H1 (cell line): Measurements from ENCODE around the gene GPATCH2L. TPM values are rescaled to one million over a fixed set of nuclear protein-coding genes. Genes with fewer than 3 reads are reported as not detected.

ENCODE experiments used
- CTCF ChIA-PET: fragments of 300-600 bp; sonication (Branson Sonifier 250); formaldehyde crosslinking; loops from one replicate; lab custom pipeline; 2021; ENCODE audit not compliant: partially characterized antibody; lab: Charles Lee
- POLR2A ChIA-PET: fragments of 300-600 bp; sonication (Branson Sonifier 250); formaldehyde crosslinking; loops from one replicate; lab custom pipeline; 2021; ENCODE audit warnings: inconsistent platforms; ENCODE audit not compliant: partially characterized antibody; lab: Charles Lee
- DNase-seq, 2 experiments: peaks; one replicate each; pipeline versions ENCODE4 v3.0.0 to v3.0.0-alpha.2; 2010 to 2022; ENCODE audit warnings: low spot score in 2 of 2, low read depth in 1 of 2, mixed read lengths in 1 of 2
- FAIRE-seq: peaks from 2 replicates; lab custom pipeline; 2011; peaks lifted over from hg19 to GRCh38; lab: Jason Lieb, UNC
- H2AFZ ChIP-seq: 2 replicates; pipeline ENCODE4 v1.8.1; 2012; ENCODE audit warnings: low read length, inconsistent platforms
- H2AK5ac ChIP-seq: 2 replicates; pipeline ENCODE4 v1.6.1; 2013; ENCODE audit warnings: low read depth, low read length
- H2BK120ac ChIP-seq: replicated peaks from 2 replicates; pipeline ENCODE3; 2013; ENCODE audit warnings: low read depth, low read length, inconsistent platforms
- H2BK12ac ChIP-seq: 2 replicates; pipeline ENCODE4 v1.6.1; 2013; ENCODE audit warnings: low read depth, low read length
- H2BK15ac ChIP-seq: 2 replicates; pipeline ENCODE4 v1.6.1; 2013; ENCODE audit warnings: low read length
- H2BK20ac ChIP-seq: 2 replicates; pipeline ENCODE4 v1.6.1; 2013; ENCODE audit warnings: low read length
- H2BK5ac ChIP-seq: 2 replicates; pipeline ENCODE4 v1.6.1; 2013; ENCODE audit warnings: low read depth, low read length
- H3K14ac ChIP-seq: 2 replicates; pipeline ENCODE4 v1.6.1; 2013; ENCODE audit warnings: inconsistent platforms; ENCODE audit not compliant: insufficient read length
- H3K18ac ChIP-seq: 2 replicates; pipeline ENCODE4 v1.6.1; 2013; ENCODE audit warnings: low read length; ENCODE audit errors: extremely low read depth
- H3K23ac ChIP-seq: 2 replicates; pipeline ENCODE4 v1.6.1; 2013; ENCODE audit warnings: inconsistent platforms; ENCODE audit not compliant: insufficient read length
- H3K23me2 ChIP-seq: 2 replicates; pipeline ENCODE4 v1.6.1; 2013; ENCODE audit warnings: low read depth, low read length
- H3K27ac ChIP-seq: 2 replicates; pipeline ENCODE4 v1.6.1; 2011; ENCODE audit warnings: low read depth, low read length, inconsistent platforms
- H3K27me3 ChIP-seq, 4 experiments: replicated peaks in 1 of 4; 1 replicate in 1 of 4; 2 replicates in 3 of 4; pipeline versions ENCODE4 v1.6.1 to v1.8.1; 2011 to 2013; ENCODE audit warnings: low read length in 3 of 4, mild to moderate bottlenecking in 3 of 4, inconsistent platforms in 2 of 4, mixed read lengths in 2 of 4, moderate library complexity in 1 of 4; ENCODE audit not compliant: control insufficient read depth in 3 of 4, insufficient read depth in 3 of 4; ENCODE audit errors: extremely low read depth in 1 of 4
- H3K36me3 ChIP-seq, 4 experiments: 2 replicates each; pipeline versions ENCODE4 v1.6.1 to v1.8.1; 2011 to 2013; ENCODE audit warnings: mild to moderate bottlenecking in 4 of 4, low read length in 3 of 4, moderate library complexity in 2 of 4, control low read depth in 1 of 4, inconsistent platforms in 1 of 4; ENCODE audit not compliant: insufficient read depth in 4 of 4, control insufficient read depth in 2 of 4
- H3K4ac ChIP-seq: replicated peaks from 2 replicates; pipeline ENCODE3; 2013; ENCODE audit warnings: low read length, low read depth, mixed read lengths, inconsistent platforms; ENCODE audit not compliant: insufficient read length
- H3K4me1 ChIP-seq, 4 experiments: replicated peaks in 1 of 4; 1 replicate in 1 of 4; 2 replicates in 3 of 4; pipeline versions ENCODE4 v1.6.1 to v1.8.1; 2011 to 2013; ENCODE audit warnings: low read length in 3 of 4, inconsistent platforms in 2 of 4, mixed read lengths in 1 of 4; ENCODE audit not compliant: insufficient read depth in 4 of 4, control insufficient read depth in 3 of 4
- H3K4me2 ChIP-seq, 2 experiments: 2 replicates each; pipeline versions ENCODE4 v1.6.1 to v1.8.1; 2011 to 2013; ENCODE audit warnings: low read depth in 2 of 2, low read length in 2 of 2, control low read depth in 1 of 2, inconsistent platforms in 1 of 2, mild to moderate bottlenecking in 1 of 2; ENCODE audit not compliant: insufficient read depth in 1 of 2
- H3K4me3 ChIP-seq, 4 experiments: fragments of 200-600, 300-600 bp in 1 of 4; sonication (generic), shearing (Covaris generic), sonication (Bioruptor Twin) in 1 of 4; 2 replicates each; pipeline versions ENCODE4 v1.5.1 to v1.8.1; 2011 to 2016; ENCODE audit warnings: low read length in 4 of 4, low read depth in 3 of 4, control low read depth in 2 of 4, inconsistent platforms in 2 of 4, mild to moderate bottlenecking in 2 of 4, mixed read lengths in 1 of 4, moderate library complexity in 1 of 4; ENCODE audit not compliant: insufficient read depth in 2 of 4; ENCODE audit errors: extremely low read depth in 1 of 4
- H3K56ac ChIP-seq: replicated peaks from 2 replicates; pipeline ENCODE3; 2013; ENCODE audit warnings: low read depth, mild to moderate bottlenecking, mixed read lengths, low read length, inconsistent platforms; ENCODE audit not compliant: insufficient read length
- H3K79me1 ChIP-seq: 2 replicates; pipeline ENCODE4 v1.6.1; 2013; ENCODE audit warnings: low read depth, low read length, control low read depth
- H3K79me2 ChIP-seq, 2 experiments: 2 replicates each; pipeline versions ENCODE4 v1.6.1 to v1.8.1; 2012 to 2013; ENCODE audit warnings: low read length in 2 of 2, mild to moderate bottlenecking in 2 of 2, inconsistent platforms in 1 of 2; ENCODE audit not compliant: insufficient read depth in 2 of 2, control insufficient read depth in 1 of 2
- H3K9ac ChIP-seq, 4 experiments: replicated peaks in 1 of 4; 1 replicate in 1 of 4; 2 replicates in 3 of 4; pipeline versions ENCODE4 v1.6.1 to v1.8.1; 2011 to 2013; ENCODE audit warnings: low read depth in 3 of 4, low read length in 3 of 4, control low read depth in 2 of 4, mild to moderate bottlenecking in 2 of 4, moderate library complexity in 2 of 4, inconsistent platforms in 1 of 4; ENCODE audit errors: extremely low read depth in 1 of 4
- H3K9me3 ChIP-seq, 2 experiments: 2 replicates each; pipeline versions ENCODE4 v1.6.1 to v1.8.1; 2012 to 2013; ENCODE audit warnings: mild to moderate bottlenecking in 2 of 2, moderate library complexity in 2 of 2, control low read depth in 1 of 2, inconsistent platforms in 1 of 2, low read depth in 1 of 2, low read length in 1 of 2, mixed read lengths in 1 of 2; ENCODE audit not compliant: insufficient read depth in 2 of 2
- H4K20me1 ChIP-seq, 2 experiments: replicated peaks in 1 of 2; 2 replicates each; pipeline versions ENCODE3 to v1.8.1; 2011 to 2013; ENCODE audit warnings: inconsistent platforms in 2 of 2, low read length in 2 of 2, mild to moderate bottlenecking in 1 of 2; ENCODE audit not compliant: insufficient read depth in 2 of 2, control insufficient read depth in 1 of 2
- H4K5ac ChIP-seq: 2 replicates; pipeline ENCODE4 v1.6.1; 2013; ENCODE audit warnings: low read length, low read depth, mixed read lengths, inconsistent platforms; ENCODE audit not compliant: insufficient read length
- H4K8ac ChIP-seq: 2 replicates; pipeline ENCODE4 v1.8.0; 2013; ENCODE audit warnings: mild to moderate bottlenecking, moderate library complexity, low read length, inconsistent platforms; ENCODE audit not compliant: insufficient read depth; ENCODE audit errors: extremely low read depth
- H4K91ac ChIP-seq: replicated peaks from 2 replicates; pipeline ENCODE3; 2013; ENCODE audit warnings: low read length, mixed read lengths, inconsistent platforms; ENCODE audit not compliant: insufficient read length
- CBX5 ChIP-seq: fragments of 300-800, 300-1000 bp; sonication (generic); IDR thresholded peaks from 2 replicates; pipeline ENCODE4 v1.7.1; 2016; ENCODE audit warnings: antibody characterized with exemption, low read length, low read depth
- CTBP2 ChIP-seq: IDR thresholded peaks from 2 replicates; pipeline ENCODE4 v1.7.0; 2011; ENCODE audit warnings: borderline replicate concordance, mild to moderate bottlenecking, moderate library complexity, mixed read lengths, low read length; ENCODE audit not compliant: insufficient read depth, insufficient read length
- EGR1 ChIP-seq: IDR thresholded peaks from 2 replicates; pipeline ENCODE4 v1.6.1; 2011; ENCODE audit warnings: low read depth, low read length, borderline replicate concordance
- GABPA ChIP-seq: IDR thresholded peaks from 2 replicates; pipeline ENCODE4 v1.6.1; 2011; ENCODE audit warnings: mild to moderate bottlenecking, low read length, moderate library complexity, borderline replicate concordance; ENCODE audit not compliant: insufficient read depth
- GTF2F1 ChIP-seq: IDR thresholded peaks from 2 replicates; pipeline ENCODE4 v1.6.1; 2012; ENCODE audit warnings: low read depth, low read length, improper control_type of control experiment, borderline replicate concordance
- HDAC6 ChIP-seq: IDR thresholded peaks from one replicate; pipeline ENCODE4 v1.7.1; 2012; ENCODE audit warnings: low read depth, mild to moderate bottlenecking, inconsistent platforms, low read length, moderate library complexity
- PHF8 ChIP-seq: fragments of 200-600 bp; sonication (generic); conservative IDR thresholded peaks from 2 replicates; pipeline ENCODE4 v1.7.1; 2012; ENCODE audit warnings: low read depth, mild to moderate bottlenecking, inconsistent platforms, low read length, moderate library complexity
- POU5F1 ChIP-seq: IDR thresholded peaks from 2 replicates; pipeline ENCODE4 v1.6.1; 2011; ENCODE audit warnings: low read depth, mild to moderate bottlenecking, low read length, moderate library complexity
- RFX5 ChIP-seq: IDR thresholded peaks from 2 replicates; pipeline ENCODE4 v1.6.1; 2011; ENCODE audit warnings: low read depth, low read length, improper control_type of control experiment, borderline replicate concordance
- RNF2 ChIP-seq: fragments of 200-900, 300-1000 bp; sonication (generic); IDR thresholded peaks from 2 replicates; pipeline ENCODE4 v1.7.1; 2016; ENCODE audit warnings: borderline replicate concordance, low read depth, mild to moderate bottlenecking, antibody characterized with exemption, low read length; ENCODE audit not compliant: poor library complexity, severe bottlenecking; ENCODE audit errors: missing control alignments
- SUZ12 ChIP-seq: fragments of 200-600 bp; sonication (generic); IDR thresholded peaks from 2 replicates; pipeline ENCODE4 v1.6.1; 2012; ENCODE audit warnings: mild to moderate bottlenecking, inconsistent platforms, low read length, moderate library complexity, mixed read lengths
- TCF12 ChIP-seq: IDR thresholded peaks from 2 replicates; pipeline ENCODE4 v1.6.1; 2011; ENCODE audit warnings: low read depth, mild to moderate bottlenecking, low read length
- WGBS, 2 experiments: shearing (Covaris generic) in 1 of 2; methylation state at CpG; one replicate each; pipeline versions ENCODE4 v1.1.6 to v1.1.7; 2013 to 2015; ENCODE audit warnings: low lambda C conversion rate in 2 of 2, mixed read lengths in 2 of 2, inconsistent platforms in 1 of 2, low coverage in 1 of 2, missing lambda C conversion rate in 1 of 2; ENCODE audit not compliant: insufficient replicate concordance in 2 of 2, insufficient coverage in 1 of 2, insufficient read length in 1 of 2; ENCODE audit errors: extremely low coverage in 1 of 2, missing lambda C conversion rate in 1 of 2; 5-methylcytosine and 5-hydroxymethylcytosine counted together
- polyA plus RNA-seq, 7 experiments: library from polyadenylated mRNA; depleted of rRNA in 3 of 7; stranded (reverse) in 5 of 7; unstranded in 2 of 7; fragments of >200 nt in 5 of 7; fragments of 200-250 nt in 2 of 7; gene quantifications; 1 replicate in 5 of 7; 2 replicates in 1 of 7; 4 replicates in 1 of 7; pipeline versions ENCODE4 v1.2.1 to v1.2.3, GENCODE V29; 2011 to 2013; ENCODE audit warnings: missing spikeins in 2 of 7, mixed read lengths in 2 of 7
- total RNA-seq: library from RNA; stranded (reverse); fragmentation: NEBNext Ultra II Directional; extraction: Animal tissue kit (Norgen Biotek cat#: 25700); gene quantifications from 2 replicates; pipeline ENCODE4 v1.2.1, GENCODE V29; 2021

The GPATCH2L gene
- total and polyA plus RNA-seq, 2 of the 8 experiments (the other 6 are each of a cell fraction or from before 2014, with no cell fraction given), result 26.0 to 54.9 TPM

- Histone ChIP-seq H3K4ac (no peak overlapping the region), H2AFZ (no peak overlapping the region), H3K23ac (no peak overlapping the region), H2BK5ac (no peak overlapping the region), H3K4me2 (no peak overlapping the region), H3K14ac (no peak overlapping the region), H4K8ac (no peak overlapping the region), H2BK120ac (no peak overlapping the region), H2AK5ac (no peak overlapping the region), H4K91ac (no peak overlapping the region), H3K9ac (no peak overlapping the region), H3K79me2 (peaks cover 0 to 2% of the 10 kb centered on the region in 2 experiments; a peak in 2 of 4 replicates), H2BK12ac (no peak overlapping the region), H2BK20ac (no peak overlapping the region), H3K56ac (no peak overlapping the region), H3K4me1 (no peaks in the 10 kb centered on the region; a peak in 1 of 7 replicates), H2BK15ac (no peak overlapping the region), H3K4me3 (no peak overlapping the region), H4K5ac (no peak overlapping the region), H3K79me1 (no peaks in the 10 kb centered on the region), H3K9me3 (no peaks in the 10 kb centered on the region), H3K27me3 (no peaks in the 10 kb centered on the region), H3K27ac (no peak overlapping the region), H4K20me1 (peaks cover 1 to 5% of the 10 kb centered on the region in 2 experiments), H3K23me2 (no peaks in the 10 kb centered on the region; the same call in 1 of the 2 replicates), H3K18ac (no peak overlapping the region), H3K36me3 (peaks cover 3 to 22% (median 9%) of the 10 kb centered on the region in 4 experiments; a peak in 5 of 8 replicates)
- ChIA-PET CTCF (interaction anchor here (0.6 to 1.4 kb wide), 5 partner anchors 11 to 248 kb away, joined by 3 to 4 read pairs (median 3); no protein-coding TSS in a partner anchor), POLR2A (interaction anchor here (1.2 kb wide), 1 partner anchor 26 kb away, joined by 3 read pairs; no protein-coding TSS in a partner anchor)
- DNase-seq (no peak), FAIRE-seq (no peak)
- WGBS, 2 experiments, result 83% methylated on average over 4 of the region's 4 CpGs; no CpG with 5 or more reads in 1 of the 2 experiments
- TF ChIP-seq TCF12 (no peak), PHF8 (no peak), EGR1 (no peak), GABPA (no peak), HDAC6 (no peak), POU5F1 (no peak), RFX5 (no peak), SUZ12 (no peak), RNF2 (no peak), CBX5 (no peak), CTBP2 (no peak), GTF2F1 (no peak)
Measured at GRCh38 chr14:76186308-76187027, 34.7 kb downstream of the GPATCH2L start.
